ENCODE measurements around the gene EFNA3.

- TF ChIP-seq EZH2 (IDR thresholded peaks at IDR 0.05; ENCODE audit: low read length, missing control alignments) (no peak), CTCF (conservative IDR thresholded peaks at IDR 0.05 in 1 of 2, IDR thresholded peaks at IDR 0.05 in 1 of 2; ENCODE audit: low read depth in 1 of 2, low read length in 2 of 2) (no peak)
Measured at GRCh38 chr1:155133799-155134281, 55.2 kb downstream of the EFNA3 start.
